ENCODE data around the gene RERE. TPM values are rescaled to one million over a fixed set of nuclear protein-coding genes. Genes with fewer than 3 reads are reported as not detected.

Gene RERE
- total and polyA plus RNA-seq, 2 donors (not counting 3 experiments of a cell fraction or from before 2014, with no cell fraction given) = 14.1 to 113 TPM

GRCh38 chr1:8386247-8386646 is 431.2 kb downstream of the RERE start:
- intact Hi-C loops (cut with micrococcal nuclease) = no loop called here
- CTCF ChIA-PET = interaction anchor here (0.9 to 1.9 kb wide), 7 partner anchors 13 to 301 kb away, joined by 3 to 5 read pairs (median 3); no protein-coding TSS in a partner anchor

GRCh38 chr1:8384577-8384976 is 432.9 kb downstream of the RERE start:
- no peak for FAIRE-seq
- peak overlapping the region; percentile 31 for H3K27ac ChIP-seq (ENCODE audit: insufficient read depth, low read depth, low read length)
- peaks cover 0 to 11% of the 10 kb centered on the region in 2 experiments for H3K36me3 ChIP-seq (ENCODE audit: control insufficient read depth in 2 of 2, extremely low read depth in 1 of 2, insufficient read depth in 2 of 2, low read length in 2 of 2)
- no peaks in the 10 kb centered on the region for H3K9me3 ChIP-seq (replicated peaks; ENCODE audit: control insufficient read depth, insufficient read depth, low read length)
- peak; percentile 39 for DNase-seq (ENCODE audit: low read depth, low spot score)
- no peak overlapping the region for H3K9ac ChIP-seq (replicated peaks; ENCODE audit: extremely low read depth, insufficient read depth, low read length)
- no peak overlapping the region for H3K4me2 ChIP-seq (ENCODE audit: insufficient read depth, low read length)
- H2AFZ ChIP-seq (ENCODE audit: low read depth, low read length) = no peak overlapping the region
- H3K4me3 ChIP-seq (replicated peaks in 1 of 3; ENCODE audit: insufficient read depth in 1 of 3, low read depth in 1 of 3, low read length in 3 of 3) = no peak overlapping the region
- H4K20me1 ChIP-seq (replicated peaks; ENCODE audit: control insufficient read depth, extremely low read depth, insufficient read depth, low read length) = no peaks in the 10 kb centered on the region
- H3K27me3 ChIP-seq (ENCODE audit: control insufficient read depth in 2 of 2, insufficient read depth in 2 of 2, low read length in 2 of 2) = no peaks in the 10 kb centered on the region
- H3K4me1 ChIP-seq (ENCODE audit: control insufficient read depth, extremely low read depth, insufficient read depth, low read length) = peaks cover 17% of the 10 kb centered on the region
- intact Hi-C loops (cut with micrococcal nuclease) = loop anchor here (1.0 kb wide), 1 partner anchor 25 kb away; no protein-coding TSS in a partner anchor
- H3K9me1 ChIP-seq (replicated peaks; ENCODE audit: control insufficient read depth, extremely low read depth, insufficient read depth, low read length) = no peaks in the 10 kb centered on the region
- dilution Hi-C loops (cut with MboI; ENCODE audit: extremely low pct_ligation_motif_present, low sequenced_read_pairs) = no loop called here
- ChIA-PET CTCF (interaction anchor here (0.9 to 2.6 kb wide), 6 partner anchors 8 to 90 kb away, joined by 3 to 10 read pairs (median 4); no protein-coding TSS in a partner anchor), POLR2A (no interaction called here)
- H3K79me2 ChIP-seq (ENCODE audit: control insufficient read depth, insufficient read depth, low read length) = peaks cover 52% of the 10 kb centered on the region
- TF ChIP-seq CTCF (IDR thresholded peaks at IDR 0.05; ENCODE audit: extremely low read depth in 1 of 2, insufficient read depth in 1 of 2, low read depth in 1 of 2, low read length in 2 of 2) (no peak), MYC (IDR thresholded peaks at IDR 0.05; ENCODE audit: low read depth, low read length) (no peak), POLR2A (IDR thresholded peaks at IDR 0.05; ENCODE audit: low read depth, low read length) (no peak), MAX (IDR thresholded peaks at IDR 0.05; ENCODE audit: insufficient read depth, insufficient read length) (no peak), EZH2 (IDR thresholded peaks at IDR 0.05; ENCODE audit: borderline replicate concordance, low read depth, low read length, severe bottlenecking) (no peak), GATA2 (IDR thresholded peaks at IDR 0.05; ENCODE audit: insufficient read depth, insufficient read length, low read depth, low read length) (no peak), POLR2AphosphoS5 (IDR thresholded peaks at IDR 0.05; ENCODE audit: insufficient read depth, low read depth, low read length) (no peak), FOS (IDR thresholded peaks at IDR 0.05; ENCODE audit: borderline replicate concordance, insufficient read depth, low read length) (no peak)
- BruUV-seq (replicated peaks) = no TSS peak

More at GRCh38 chr1:8386247-8386646, 431.2 kb downstream of the RERE start:
- no peak overlapping the region for H3K4me3 ChIP-seq (replicated peaks in 1 of 3; ENCODE audit: insufficient read depth in 1 of 3, low read depth in 1 of 3, low read length in 3 of 3)
- H3K9me3 ChIP-seq (replicated peaks; ENCODE audit: control insufficient read depth, insufficient read depth, low read length) = no peaks in the 10 kb centered on the region
- H4K20me1 ChIP-seq (replicated peaks; ENCODE audit: control insufficient read depth, extremely low read depth, insufficient read depth, low read length) = no peaks in the 10 kb centered on the region
- no TSS peak for BruUV-seq (replicated peaks)
- DNase-seq (ENCODE audit: low read depth, low spot score) (no peak), FAIRE-seq (no peak)
- H3K36me3 ChIP-seq (ENCODE audit: control insufficient read depth in 2 of 2, extremely low read depth in 1 of 2, insufficient read depth in 2 of 2, low read length in 2 of 2) = peaks cover 0 to 7% of the 10 kb centered on the region in 2 experiments
- TF ChIP-seq POLR2A (IDR thresholded peaks at IDR 0.05; ENCODE audit: low read depth, low read length) = no peak
- no peak overlapping the region for H3K27ac ChIP-seq (ENCODE audit: insufficient read depth, low read depth, low read length)
- no peaks in the 10 kb centered on the region for H3K9me1 ChIP-seq (replicated peaks; ENCODE audit: control insufficient read depth, extremely low read depth, insufficient read depth, low read length)
- H3K4me2 ChIP-seq (ENCODE audit: insufficient read depth, low read length) = no peak overlapping the region
- H3K4me1 ChIP-seq (ENCODE audit: control insufficient read depth, extremely low read depth, insufficient read depth, low read length) = peaks cover 17% of the 10 kb centered on the region
- no peak overlapping the region for H3K9ac ChIP-seq (replicated peaks; ENCODE audit: extremely low read depth, insufficient read depth, low read length)
- POLR2A ChIA-PET = interaction anchor here (1.2 to 1.3 kb wide), 2 partner anchors 16 kb away, joined by 4 to 5 read pairs; no protein-coding TSS in a partner anchor
- H3K27me3 ChIP-seq (ENCODE audit: control insufficient read depth in 2 of 2, insufficient read depth in 2 of 2, low read length in 2 of 2) = no peaks in the 10 kb centered on the region
- H3K79me2 ChIP-seq (ENCODE audit: control insufficient read depth, insufficient read depth, low read length) = peaks cover 53% of the 10 kb centered on the region
- no peak overlapping the region for H2AFZ ChIP-seq (ENCODE audit: low read depth, low read length)
- dilution Hi-C loops (cut with MboI; ENCODE audit: extremely low pct_ligation_motif_present, low sequenced_read_pairs) = no loop called here
